Hematopoietic multipotent progenitor cell (in vitro differentiated cells): ENCODE results near the gene CEP89. TPM values are rescaled to one million over a fixed set of nuclear protein-coding genes. Genes with fewer than 3 reads are reported as not detected.
"Not testable (repeated sequence)": the region's sequence is repeated elsewhere in the genome, so short reads cannot be mapped to it uniquely, and the experiment has no call there.

Experiments
- DNase-seq, 3 donors: peaks; one replicate each; pipeline ENCODE4 v3.0.0-alpha.2; 2011 to 2015; ENCODE audit warnings: low read depth in 2 of 3, low spot score in 2 of 3
- total RNA-seq: library from RNA; depleted of rRNA; stranded (reverse); fragments of >200 nt; gene quantifications from one replicate; pipeline ENCODE4 v1.2.3, GENCODE V29; 2012

The CEP89 gene
- total RNA-seq, 1 donor = 10.0 TPM

DNA sequence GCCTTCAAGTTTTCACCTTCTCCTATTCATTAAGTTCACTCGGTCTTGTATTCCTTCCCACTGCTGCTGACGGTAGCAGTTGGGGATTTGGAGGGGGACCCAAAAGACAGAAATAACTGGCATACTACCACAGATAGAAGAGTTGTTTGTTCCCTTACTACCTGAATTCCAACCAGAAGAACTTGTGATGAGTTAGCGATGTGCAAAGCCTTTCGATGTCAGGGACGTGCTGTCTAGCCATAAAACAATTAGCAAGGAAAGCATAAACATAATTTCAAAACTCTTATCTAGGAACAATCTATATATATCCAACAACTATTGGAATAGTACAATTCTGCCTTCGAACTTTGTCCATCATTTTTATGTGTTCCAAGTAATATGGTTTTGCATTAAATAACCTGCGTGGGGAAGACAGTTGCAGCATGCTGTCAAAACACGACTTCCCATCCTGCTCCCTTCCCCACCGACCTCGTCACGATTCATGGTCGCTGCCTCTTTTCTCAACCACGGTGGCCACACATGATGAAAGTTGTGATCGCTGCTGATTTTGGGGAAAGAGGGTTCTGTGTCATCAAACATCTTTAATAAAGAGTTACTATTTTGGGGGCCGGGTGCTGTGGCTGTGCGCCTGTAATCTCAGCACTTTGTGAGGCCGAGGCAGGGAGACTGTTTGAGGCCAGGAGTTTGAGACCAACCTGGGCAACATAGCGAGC lies 98.4 kb downstream of the CEP89 start:
- no peak for DNase-seq

DNA sequence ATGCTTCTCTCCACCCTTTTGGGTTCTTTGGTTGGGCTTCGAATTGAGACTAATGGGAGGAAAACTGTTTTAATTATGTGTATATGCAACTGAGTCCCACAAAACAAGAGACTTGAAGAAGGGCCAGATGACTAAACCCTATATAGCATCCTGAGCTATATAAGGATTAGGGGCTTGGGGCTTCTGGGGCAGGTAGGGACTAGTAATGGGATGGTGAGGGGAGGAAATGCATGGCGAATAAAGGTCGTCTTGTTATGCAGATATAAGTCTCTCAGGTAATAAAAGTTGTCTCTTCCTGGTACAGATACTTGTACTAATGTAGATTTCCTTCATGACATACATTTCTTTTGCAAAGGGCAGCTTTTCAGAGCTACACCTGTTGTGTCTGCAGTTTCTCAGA lies 99.4 kb downstream of the CEP89 start:
- no peak for DNase-seq

DNA sequence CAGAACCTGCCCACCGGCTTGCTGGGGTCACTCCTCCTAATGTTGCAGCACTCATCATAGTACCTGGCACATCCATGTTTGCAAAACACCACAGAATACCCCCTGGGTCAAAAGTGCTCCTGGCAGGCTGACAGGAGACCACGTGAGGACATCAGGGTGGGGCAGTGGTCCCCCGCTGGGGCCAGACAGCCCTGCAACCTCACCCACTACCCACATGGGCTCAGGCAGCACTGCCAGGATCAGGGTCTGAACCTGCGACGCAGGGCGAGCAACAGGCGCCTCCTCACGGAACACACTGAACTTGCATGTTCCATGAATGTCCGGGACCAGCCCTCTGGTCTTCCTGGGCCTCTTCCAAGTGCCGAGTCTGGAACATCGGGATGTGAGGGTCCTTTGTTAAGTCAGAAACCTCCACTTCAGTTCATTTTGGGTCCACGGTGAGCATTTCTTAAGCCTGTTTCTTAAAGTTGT lies 100.7 kb downstream of the CEP89 start:
- no peak for DNase-seq

DNA sequence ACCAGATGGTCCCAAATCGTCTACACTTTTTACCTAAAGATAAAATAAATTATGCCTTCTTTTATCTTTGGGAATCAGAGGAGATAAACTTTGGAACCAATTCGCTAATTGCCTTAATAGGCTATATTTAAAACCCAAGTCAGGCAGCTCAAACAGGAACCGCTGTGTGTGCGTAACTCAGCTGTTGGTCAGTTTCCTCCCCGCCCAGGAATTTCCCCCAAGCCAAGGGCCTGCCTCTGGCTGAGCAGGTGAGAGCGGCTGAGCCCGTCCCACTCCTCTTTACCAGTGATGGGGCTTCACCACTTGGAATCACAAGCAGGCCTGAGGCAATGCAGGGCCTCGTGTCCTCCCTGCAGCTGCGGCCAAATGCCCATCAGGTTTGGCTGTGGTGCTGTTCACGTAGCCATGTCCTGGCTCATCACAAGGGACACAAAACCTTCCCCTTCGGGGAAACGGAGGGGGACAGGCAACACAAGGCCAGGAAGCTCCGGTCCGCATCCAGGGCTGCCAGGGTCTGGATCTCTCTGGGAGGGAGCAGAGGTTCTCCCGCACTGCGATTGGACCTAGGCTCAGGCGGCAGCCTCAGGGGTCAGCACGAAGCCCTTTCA lies 101.7 kb downstream of the CEP89 start:
- DNase-seq = no peak

DNA sequence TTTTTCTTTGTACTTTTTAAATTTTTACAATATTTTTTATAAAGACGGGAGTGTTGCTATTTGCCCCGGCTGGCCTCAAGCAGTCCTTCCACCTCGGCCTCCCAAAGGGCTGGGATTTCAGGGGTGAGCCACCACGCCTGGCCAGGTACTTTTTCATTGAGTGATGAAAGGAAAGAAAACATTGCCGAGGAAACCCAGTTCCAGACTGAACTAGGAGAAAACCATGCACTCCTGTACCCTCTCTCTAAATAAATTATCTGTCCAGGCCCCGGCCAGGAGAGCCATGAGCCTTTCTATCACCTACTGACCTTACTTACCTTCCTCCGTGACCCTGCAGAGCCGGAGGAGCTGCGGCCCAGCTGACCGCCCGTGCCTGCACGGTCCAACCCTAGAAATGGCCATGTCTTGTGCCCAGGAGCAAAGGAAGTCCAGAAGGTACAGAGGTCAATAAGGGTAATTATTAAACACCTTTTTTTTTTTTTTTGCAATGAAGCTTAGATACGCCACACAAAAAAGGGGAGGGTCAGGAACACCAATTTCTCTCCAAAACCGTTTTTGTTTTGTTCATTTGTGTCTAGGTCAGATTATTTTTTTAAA lies 102.3 kb downstream of the CEP89 start, which contains the start of gene SLC7A9:
TSS of gene SLC7A9 (minus strand) at position 399 of the 597 bp plus-strand sequence. CDS start 1,233 bp downstream, outside the sequence.
- DNase-seq = no peak

DNA sequence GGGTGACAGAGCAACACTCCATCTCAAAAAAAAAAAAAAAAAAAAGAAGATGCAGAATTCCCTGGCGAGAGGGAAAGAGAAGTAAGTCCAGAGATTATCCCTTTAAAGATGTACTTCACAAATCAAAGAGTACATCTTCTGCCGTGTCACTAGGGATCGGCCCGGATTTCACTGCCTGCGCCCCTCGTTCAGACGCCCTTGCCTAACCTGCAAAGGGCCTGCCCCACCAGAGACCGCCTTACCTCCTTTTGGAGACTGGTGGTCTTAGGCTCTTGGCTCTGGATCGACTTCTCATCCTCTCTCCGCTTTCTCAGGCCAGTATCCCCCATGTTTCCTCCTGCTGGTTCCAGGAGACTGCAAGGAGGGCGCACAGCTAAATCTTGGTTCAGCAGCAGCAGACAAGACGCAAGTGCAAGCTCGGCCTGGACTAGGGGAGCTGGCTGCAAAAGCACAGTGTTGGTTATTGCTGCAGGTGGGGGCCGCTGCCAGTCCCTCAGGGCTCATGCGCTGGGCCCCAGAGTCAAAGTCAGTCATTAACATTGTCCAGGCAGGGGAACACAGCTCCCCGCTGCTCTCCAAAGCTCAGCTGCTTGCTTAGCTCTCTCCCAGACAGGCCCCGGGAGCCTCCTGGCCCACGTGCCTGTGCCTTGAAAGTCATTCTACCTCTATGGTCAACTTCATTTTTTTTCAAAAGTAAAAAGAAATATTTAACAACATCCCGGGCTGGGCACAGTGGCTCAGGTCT lies 103.4 kb downstream of the CEP89 start:
- no peak for DNase-seq

DNA sequence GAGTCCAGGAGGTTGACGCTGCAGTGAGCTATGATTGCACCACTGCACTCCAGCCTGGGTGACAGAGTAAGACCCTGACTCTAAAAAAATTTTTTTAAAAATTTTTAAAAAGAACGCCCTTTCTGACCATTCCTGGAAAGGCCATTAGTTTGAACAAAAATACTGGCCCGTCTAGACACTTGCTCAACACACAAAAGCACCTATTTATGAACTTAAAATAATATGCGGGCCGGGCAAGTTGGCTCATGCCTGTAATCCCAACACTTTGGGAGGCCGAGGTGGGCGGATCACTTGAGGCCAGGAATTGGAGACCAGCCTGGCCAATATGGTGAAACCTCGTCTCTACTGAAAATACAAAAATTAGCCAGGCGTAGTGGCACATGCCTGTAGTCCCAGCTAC lies 104.3 kb downstream of the CEP89 start:
- DNase-seq = not testable (repeated sequence)

DNA sequence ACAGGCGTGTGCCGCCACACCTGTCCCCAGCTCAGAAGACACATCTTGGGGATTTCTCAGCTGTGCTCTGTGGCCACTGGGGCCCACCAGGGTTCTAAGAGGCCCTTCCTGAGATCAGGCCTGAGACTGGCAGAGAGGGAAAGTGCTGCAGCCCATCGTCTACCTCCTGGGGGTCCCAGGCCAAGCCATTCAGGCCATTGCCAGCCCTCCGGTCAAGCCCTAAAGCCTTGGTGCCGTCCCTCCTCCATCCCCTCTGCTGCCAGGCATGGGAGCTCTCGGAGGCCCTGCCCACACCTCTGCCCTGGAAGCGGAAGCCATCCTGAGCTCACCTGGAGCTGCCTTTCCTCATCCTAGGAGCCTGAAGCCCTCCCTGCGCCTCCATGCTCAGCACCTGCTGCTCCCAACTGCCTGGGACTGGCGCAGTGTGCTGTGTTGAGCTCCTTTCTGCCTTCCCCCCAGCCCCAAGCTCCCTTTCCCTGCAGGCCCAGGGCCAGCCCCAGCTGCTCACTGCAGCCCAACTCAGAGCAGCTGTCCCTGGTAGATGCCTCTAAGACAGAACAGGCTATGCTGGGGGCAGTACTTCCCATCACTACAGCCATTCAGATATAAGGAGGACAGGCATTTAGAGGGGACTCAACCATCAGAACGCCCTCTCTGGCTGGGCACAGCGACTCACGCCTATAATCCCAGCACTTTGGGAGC lies 105.0 kb downstream of the CEP89 start:
- DNase-seq = no peak

DNA sequence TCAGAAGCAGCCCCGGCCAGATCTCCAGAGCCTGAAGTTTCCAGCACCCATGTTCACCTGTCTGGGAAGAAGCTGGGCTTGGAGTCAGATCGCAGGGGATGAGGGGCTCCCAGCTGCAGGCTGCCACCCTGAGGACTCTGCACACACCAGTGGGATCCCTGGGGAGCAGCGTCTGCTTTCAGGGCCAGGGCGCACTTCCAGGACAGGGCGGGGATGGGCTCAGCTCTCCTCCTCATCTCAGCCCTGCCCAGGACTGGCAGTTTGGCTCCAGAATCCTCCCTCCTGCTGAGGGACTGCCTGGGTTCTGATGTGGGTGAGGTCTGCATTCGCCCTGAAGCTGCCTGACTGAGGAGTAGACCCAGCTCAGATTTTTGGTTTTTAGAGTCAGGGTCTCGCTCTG lies 105.7 kb downstream of the CEP89 start:
- no peak for DNase-seq

DNA sequence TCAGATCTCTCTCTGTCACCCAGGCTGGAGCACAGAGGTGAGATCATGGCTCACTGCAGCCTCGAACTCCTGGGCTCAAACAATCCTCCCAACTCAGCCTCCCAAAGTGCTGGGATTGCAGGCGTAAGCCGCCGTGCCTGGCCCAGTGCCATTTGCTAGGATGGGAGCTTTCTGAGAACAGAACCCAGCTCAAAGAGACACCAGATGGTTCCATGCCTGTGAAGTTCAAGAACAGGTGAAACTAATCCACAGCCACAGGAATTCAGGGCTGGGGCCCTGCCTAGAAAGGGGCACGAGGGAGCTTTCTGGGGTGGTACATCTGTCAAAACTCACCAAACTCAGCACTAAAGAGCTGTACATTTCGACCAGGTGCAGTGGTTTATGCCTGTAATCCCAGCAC lies 106.4 kb downstream of the CEP89 start:
- DNase-seq = no peak

DNA sequence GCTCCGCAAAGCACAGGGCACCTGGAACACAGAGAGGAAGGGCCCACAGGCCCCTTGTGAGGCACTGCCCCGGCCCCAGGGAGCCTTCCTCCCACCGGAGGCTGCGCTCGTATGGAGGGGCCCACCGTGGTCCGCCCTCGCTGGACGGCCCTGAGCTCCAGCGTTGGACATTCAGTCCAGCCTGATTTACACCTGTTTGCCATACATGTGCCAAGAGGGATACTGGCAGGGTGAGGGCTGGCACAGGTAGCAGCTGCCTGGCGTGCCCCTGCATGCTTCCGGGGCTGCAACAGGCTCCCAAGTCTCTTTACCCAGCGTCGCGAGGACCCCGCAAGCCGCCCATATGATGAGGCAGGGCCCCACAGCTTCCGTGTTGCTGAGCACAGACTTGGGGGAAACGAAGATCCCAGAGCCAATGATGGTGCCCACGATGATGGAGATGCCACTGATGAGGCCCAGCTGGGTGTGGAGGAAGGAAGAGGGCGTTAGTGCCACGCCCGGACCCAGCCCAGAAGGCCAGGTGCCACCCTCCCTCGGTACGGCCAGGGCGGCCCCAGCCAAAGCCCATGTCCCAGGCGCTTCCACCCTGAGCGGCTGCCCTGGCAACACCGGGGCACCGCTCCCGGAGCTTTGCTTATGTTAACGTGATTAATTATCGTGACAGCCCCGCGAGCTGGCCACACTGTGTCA lies 107.3 kb downstream of the CEP89 start:
- no peak for DNase-seq

DNA sequence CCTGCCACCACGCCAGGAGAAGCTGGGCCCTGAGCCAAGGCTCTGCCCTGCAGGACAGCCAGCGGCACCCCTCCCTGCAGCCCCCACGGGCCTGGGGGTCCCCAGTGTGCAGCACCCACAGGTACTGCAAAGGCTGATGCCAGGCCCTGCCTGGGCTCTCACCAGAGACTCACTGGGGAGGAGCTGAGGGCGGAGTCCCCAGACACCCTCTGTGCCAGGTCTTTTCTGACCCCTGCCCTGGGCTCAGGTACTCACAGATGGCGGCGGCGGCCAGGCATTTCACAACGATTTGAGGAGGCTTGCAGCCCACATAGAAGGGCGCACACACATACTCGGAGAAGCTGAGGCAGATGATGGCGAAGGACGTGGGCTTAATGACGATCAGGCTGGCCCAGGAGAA lies 107.9 kb downstream of the CEP89 start:
- DNase-seq = no peak

DNA sequence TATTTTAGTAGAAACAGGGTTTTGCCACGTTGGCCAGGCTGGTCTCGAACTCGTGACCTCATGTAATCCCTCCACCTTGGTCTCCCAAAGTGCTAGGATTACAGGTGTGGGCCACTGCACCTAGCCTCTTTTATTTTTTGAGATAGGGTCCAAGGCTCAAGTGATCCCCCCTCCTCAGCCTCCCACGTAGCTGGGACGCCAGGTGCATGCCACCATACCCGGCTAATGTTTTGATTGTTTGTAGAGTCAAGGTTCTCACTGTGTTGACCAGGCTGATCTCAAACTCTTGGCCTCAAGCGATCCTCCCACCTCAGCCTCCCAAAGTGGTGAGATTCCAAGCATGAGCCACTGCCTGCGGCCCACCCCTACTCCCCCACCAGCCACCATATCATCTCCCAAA lies 108.5 kb downstream of the CEP89 start:
- DNase-seq = no peak

DNA sequence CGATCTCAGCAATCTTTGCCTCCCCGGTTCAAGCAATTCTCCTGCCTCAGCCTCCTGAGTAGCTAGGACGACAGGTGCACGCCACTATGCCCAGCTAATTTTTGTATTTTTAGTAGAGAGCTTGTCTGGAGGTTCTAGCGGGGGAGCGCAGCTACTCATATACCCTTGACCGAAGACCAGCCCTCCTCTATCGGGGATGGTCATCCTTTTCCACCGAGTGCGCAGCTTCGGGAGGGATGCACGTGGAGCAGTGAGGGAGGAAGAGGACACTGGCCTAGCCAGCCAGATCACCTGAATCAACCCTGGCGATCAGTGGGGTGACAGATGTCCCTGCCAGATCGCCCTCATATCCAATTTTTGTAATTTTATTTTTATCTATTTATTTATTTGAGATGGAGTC lies 109.0 kb downstream of the CEP89 start:
- DNase-seq = no peak

DNA sequence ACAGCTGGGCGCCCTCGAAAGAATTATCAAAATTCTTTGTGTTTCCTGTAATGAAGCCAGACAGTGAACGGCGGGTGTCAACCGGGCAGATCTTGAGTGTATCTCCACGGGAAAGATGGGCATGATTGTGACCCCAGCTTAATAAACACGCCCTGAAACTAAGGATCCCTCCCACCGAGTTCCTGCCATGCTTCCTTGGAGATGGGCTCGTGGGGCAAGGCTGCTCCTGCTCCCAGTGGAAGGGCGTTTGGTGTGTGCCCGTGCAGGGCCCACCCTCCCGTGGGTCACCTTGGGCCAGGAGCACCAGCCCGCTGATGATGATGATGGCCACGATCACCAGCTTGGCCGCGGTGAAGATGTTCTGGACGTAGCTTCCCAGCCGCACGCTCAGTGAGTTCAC lies 109.6 kb downstream of the CEP89 start:
- DNase-seq = no peak

DNA sequence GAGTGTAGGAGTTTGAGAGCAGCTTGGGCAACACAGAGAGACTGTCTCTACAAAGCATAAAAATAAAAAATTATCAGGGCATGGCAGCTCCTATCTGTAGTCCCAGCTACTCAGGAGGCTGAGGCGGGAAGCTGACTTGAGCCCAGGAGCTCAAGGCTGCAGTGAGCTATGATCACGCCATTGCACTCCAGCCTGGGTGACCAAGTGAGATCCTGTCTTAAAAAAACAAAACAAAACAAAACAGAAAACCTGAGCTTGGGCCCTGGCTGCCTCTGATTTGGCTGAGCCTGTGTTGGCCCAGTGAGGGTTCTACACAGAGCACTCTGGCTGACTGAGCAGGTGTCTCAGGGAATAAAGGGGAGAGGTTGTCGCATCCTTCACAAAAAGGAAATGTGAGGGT lies 110.2 kb downstream of the CEP89 start:
- no peak for DNase-seq

DNA sequence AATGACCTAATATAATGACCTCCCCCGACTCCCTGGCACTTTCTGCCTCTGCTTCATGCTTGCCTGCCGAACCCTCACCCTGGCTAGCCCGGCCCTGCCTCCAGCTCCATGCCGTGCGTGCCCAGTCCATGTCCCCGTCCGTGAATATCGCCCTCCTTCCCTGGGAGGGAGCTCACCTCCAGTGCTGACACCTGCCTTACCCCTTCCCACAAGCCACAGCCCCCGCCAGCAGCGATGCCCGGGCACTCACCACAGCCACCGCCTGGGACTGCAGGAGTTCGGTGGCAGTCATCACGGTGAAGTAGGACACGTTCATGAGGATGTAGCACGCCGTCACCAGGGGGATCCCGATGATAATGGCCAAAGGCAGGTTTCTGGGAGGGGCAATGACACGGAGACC lies 112.2 kb downstream of the CEP89 start:
- DNase-seq = no peak

DNA sequence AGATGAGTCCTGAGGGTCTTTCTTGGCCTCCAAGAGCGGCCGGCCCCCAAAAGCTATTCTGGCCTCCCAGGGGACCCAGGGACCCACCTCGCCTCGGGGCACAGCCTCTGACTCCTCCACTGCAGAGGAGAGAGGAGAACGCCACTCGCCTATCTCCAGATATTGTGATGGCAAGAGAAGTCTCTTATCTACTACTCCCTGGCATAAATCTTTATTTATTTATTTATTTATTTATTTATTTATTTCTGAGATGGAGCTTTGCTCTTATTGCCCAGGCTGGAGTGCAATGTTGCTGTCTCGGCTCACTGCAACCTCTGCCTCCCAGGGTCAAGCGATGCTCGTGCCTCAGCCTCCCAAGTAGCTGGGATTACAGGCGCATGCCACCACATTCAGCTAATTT lies 113.2 kb downstream of the CEP89 start:
- no peak for DNase-seq

DNA sequence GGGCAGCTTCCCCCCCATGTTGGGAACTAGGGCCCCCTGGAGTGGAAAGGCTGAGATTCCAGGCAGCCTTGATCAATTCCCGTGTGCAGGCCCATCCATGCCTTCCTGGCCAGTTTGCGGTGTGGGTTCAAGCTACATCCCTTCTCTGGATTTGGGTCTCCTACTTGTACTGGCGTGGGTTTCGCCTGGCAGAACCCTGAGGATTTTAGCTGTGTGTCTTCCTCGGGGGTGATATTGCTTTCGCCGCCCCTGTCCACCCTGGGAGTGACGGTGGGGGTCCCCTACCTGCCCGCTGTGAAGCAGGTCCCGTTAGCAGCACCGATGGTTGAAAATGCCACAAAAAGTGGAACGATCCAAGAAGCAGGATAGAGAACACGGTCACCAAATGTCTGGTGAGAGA lies 113.6 kb downstream of the CEP89 start:
- DNase-seq = no peak

DNA sequence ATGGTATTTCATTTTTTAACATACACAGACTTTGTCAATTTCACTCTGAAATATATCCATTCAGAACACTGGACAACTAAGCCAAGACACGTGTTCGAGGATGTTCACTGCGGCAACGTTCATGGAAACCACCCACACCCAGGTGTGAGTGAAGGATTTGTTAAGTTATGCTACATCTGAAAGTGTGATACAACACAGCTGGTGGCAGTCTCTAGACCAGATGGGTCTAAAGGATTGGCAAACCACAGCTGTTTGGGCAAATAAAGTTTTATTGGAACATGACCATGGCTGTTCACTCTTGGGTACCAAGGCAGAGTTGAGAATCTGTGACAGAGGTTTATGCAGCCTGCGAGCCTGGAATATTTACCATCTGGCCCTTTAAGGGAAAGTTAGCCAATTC lies 114.2 kb downstream of the CEP89 start:
- DNase-seq = no peak
